GM19467 (cell line): ENCODE data around the gene LUZP1.
"Not testable (repeated sequence)": the region's sequence is repeated elsewhere in the genome, so short reads cannot be mapped to it uniquely, and the experiment has no call there.

ENCODE experiments used
- ATAC-seq: cut with Tn5 transposase; IDR thresholded peaks from one replicate; pipeline ENCODE4 v1.9.1; 2021; ENCODE audit warnings: mild to moderate bottlenecking, moderate library complexity; ENCODE audit not compliant: unreplicated experiment

LUZP1 gene

GRCh38 chr1:23168445-23169194, at the start of gene LUZP1:
Gene LUZP1, minus strand, starts transcription at chr1:23168856.
- peak; percentile 73 for ATAC-seq

- no peak for ATAC-seq
Observed at GRCh38 chr1:23217421-23218115, 48.9 kb upstream of the LUZP1 start, which contains the start of gene HTR1D. Gene HTR1D, minus strand, starts transcription at chr1:23217502. Its CDS starts 23,283 bp downstream, at chr1:23194219.

- ATAC-seq: no peak
Observed at GRCh38 chr1:23216771-23217420, 48.2 kb upstream of the LUZP1 start.

- no peak for ATAC-seq
Observed at GRCh38 chr1:23215751-23216449, 47.2 kb upstream of the LUZP1 start.

- no peak for ATAC-seq
Observed at GRCh38 chr1:23215291-23215690, 46.6 kb upstream of the LUZP1 start.

DNA sequence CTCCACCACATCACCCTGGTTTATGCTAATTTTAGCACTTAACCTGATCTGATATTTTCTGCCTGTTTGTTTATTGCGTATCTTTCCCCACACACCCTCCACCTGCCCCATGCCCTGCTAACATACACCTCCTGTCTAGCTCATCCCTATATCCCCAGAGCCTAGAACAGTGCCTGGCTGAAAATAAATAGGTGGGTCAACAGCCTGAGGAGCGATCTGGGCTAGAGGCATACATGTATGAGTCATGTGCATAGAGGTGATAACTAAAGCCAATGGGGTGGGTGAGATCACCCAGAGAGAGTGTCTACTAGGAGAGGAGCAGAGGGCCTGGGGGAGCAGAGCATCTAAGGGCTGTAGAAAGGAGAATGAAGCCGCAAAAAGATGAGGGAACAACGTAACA, 46.0 kb upstream of the LUZP1 start:
- no peak for ATAC-seq

DNA sequence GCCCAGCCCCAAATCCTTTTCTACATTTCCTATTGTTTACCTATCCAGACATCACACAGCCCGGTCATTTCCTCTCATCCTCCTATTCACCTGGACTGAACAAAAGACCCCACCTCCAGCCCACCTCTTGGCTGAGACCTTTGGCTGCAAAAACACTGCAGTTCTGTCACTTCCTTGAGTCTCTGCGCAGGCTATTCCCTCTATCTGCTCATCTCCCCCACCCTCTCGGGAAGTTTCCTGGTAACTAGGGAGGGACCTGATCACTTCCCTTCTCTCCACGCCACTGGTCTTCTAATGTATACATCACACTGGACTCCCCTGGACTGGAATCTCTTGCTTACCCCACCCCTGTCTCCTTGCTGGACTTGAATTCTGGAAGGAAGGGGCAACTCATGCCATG, 43.3 kb upstream of the LUZP1 start:
- no peak for ATAC-seq

DNA sequence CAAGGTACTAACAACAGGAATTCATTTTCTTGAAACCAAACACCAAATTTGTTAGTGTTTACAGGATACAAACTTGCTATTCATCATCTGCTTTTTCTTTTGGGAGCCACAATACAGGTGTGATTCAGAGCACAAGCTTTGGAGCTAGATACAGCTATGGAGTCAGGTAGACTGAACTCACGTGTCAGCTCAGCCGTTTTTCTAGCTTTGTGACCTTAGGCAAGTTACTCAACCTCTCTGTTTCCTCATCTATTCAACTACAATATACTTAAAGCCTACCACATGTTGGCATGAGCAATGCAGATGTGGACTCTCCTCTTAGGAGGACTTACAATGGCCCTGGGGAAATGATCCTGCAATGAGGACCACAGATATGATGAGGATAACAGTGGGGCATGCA, 42.3 kb upstream of the LUZP1 start:
- ATAC-seq: no peak

DNA sequence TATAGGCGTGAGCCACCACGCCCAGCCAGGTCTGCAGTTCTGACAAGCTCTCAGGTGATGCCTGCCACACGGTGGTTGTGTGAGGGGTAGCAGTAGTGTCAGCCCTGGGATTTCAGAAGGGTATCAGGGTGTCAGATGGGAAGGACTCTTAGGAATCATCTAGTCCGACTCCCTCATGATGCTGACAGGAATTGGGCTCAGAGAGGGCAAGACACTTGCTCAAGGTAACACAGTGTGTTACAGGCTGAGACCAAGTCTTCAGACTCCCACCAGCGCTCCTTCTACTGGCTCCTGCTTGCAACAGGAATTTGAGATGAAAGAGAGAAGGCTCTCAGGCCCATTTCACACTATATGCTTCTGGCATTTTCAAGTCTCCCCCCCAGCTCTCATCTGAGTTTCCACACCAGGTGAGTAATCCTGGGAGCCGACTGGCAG, 41.7 kb upstream of the LUZP1 start:
- ATAC-seq: no peak

- ATAC-seq: no peak
Observed at GRCh38 chr1:23209770-23210169, 41.1 kb upstream of the LUZP1 start.

DNA sequence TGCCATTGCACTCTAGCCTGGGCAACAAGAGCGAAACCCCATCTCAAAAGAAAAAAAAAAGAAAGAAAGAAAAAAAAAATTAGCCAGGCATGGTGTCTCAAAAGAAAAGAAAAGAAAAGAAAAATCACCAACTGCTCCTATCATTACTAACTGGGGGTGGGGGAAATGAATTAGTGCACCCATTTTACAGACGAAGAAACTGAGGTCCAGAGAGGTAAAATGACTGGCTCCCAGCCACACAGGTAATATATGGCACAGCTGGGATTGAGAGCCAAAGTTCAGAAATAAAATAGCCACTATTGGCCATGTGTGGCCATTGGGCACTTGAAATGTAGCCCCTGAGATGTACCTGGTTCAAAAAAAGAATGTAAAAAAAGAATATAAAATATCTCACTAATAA, 39.9 kb upstream of the LUZP1 start:
- ATAC-seq: no peak

DNA sequence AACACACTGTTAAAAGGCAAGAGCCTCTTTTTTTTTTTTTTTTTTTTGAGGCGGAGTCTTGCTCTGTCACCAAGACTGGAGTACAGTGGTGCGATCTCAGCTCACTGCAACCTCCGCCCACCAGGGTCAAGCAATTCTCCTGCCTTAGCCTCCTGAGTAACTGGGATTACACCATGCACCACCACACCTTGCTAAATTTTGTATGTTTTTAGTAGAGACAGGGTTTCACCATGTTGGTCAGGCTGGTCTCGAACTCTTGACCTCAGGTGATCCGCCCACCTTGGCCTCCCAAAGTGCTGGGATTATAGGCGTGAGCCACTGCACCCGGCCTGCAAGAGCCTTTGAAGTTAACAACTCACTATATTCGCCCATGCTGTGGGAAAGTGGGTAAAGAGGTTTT, 39.1 kb upstream of the LUZP1 start:
- ATAC-seq: not testable (repeated sequence)

DNA sequence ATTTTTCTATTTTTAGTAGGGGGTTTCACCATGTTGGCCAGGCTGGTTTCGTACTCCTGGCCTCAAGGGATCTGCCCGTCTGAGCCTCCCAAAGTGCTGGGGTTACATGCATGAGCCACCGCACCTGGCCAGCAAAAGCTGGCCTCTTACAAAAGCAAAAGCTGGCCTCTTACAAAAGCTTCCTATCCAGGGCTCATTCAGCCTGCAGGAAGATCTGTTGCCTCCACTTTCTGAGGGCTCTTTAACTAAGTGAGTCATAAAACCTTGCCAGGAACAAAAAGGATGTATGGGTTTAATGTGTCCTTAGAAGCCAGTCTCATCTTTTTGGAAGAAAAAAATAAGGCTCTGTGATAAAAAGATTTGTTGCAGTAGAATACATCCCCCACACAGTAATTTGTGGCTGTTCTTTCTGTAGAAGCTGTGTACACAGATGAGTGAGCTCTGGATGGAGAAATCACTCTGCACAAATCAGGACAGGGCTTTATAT, 33.6 kb upstream of the LUZP1 start:
- ATAC-seq: no peak

DNA sequence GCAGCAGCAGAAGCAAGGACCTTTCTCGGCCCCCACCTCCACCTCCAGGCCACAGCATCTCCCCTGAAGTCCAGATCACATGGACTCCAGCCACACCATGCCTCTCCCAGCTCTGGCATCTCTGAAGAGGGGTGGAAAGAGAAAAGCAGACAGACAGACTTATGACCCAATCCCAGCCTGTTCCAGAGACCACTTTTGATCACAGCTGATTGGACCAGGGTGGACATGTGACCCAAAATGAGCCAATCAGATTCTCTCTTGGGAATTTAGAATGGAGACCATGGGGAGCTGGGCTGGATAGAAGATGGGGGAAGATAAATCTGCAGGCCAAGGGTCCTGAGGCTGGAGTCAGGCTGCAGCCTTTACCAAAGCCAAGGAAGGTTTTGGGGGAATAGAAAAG, 32.2 kb upstream of the LUZP1 start:
- ATAC-seq: no peak

GRCh38 chr1:23198373-23198772, 29.7 kb upstream of the LUZP1 start:
- ATAC-seq: no peak

- no peak for ATAC-seq
Observed at GRCh38 chr1:23196627-23197328, 28.1 kb upstream of the LUZP1 start.

DNA sequence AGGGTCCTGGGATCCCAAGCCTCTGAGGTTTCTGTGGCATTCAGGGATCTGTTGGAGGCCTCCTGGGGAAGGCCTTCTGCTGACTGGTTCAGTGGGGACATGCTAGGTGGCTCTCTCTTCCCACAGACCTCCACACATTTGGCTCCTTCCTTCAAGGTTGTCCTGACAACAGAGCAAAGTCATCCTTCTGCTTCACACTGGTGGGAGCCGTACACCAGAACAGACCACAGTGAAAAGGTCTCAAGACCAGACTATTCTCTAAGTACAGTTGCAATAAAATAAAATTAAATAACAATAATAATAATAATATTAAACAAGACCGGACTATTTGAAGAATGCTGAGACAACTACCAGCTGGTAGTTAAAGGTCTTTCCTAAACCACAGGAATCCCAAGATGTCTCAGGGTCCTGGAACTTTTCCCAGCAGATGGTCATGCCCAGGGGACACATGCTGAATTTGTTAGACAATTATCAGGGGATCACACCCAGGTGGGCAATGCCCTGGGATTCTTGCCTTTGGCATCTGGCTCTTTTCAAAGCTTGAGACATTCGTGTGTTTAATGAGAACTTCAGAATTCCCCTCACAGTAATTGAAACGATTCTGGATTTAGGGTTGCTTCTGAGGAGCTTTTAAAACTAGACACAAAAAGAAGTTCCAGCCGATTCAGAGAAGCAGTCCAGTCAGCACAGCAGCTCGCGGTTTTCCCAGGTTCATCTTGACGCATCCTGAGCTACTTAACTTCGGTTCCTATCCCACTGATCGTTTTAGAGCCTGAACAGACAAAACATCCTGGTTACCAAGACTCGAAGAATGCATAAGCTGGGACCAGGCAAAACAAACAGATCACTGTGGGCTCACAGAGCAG, 25.7 kb upstream of the LUZP1 start:
- ATAC-seq: no peak

DNA sequence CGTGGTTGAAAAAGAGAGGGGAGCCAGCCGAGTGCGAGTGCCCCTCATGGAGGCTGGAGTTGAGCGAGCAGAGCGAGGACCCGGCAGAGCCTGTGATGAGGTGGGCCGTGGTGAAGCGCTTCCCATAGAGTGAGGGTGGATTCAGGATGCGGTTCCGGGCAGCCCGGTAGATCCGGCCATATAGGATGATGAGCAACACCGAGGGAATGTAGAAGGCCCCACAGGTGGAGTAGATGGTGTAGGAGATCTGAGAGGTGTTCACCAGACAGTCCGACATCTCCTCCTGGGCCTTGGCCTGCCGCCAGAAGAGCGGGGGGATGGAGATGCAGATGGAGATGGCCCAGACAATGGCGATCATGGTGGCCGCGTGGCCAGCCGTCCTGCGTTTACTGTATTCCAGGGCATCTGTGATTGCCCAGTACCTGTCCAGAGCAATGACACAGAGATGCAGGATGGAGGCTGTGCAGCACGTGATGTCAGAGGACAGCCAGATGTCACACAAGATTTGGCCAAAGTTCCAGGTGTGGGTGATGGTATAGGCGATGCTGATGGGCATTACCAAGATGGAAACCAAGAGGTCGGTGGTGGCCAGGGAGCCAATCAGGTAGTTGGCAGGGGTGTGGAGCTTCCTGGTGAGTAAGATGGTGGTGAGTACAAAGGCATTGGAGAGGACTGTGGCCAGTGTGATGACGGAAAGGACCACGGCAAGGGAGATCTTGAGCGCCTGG, 24.9 kb upstream of the LUZP1 start:
- ATAC-seq: no peak

- ATAC-seq: no peak
Observed at GRCh38 chr1:23191199-23191598, 22.5 kb upstream of the LUZP1 start.
